Osteocyte (in vitro differentiated cells): ENCODE data around the gene HS6ST1. TPM values are rescaled to one million over a fixed set of nuclear protein-coding genes. Genes with fewer than 3 reads are reported as not detected.

Experiments used
- DNase-seq: peaks from one replicate; pipeline ENCODE4 v3.0.0; 2021; ENCODE audit warnings: mixed read lengths; ENCODE audit not compliant: unreplicated experiment; ENCODE audit errors: extremely low spot score
- H3K27ac Mint-ChIP-seq: one replicate; pipeline ENCODE4 v1.8.0; 2021; ENCODE audit warnings: mild to moderate bottlenecking, mixed read lengths; ENCODE audit not compliant: unreplicated experiment
- H3K27me3 Mint-ChIP-seq: one replicate; pipeline ENCODE4 v1.8.0; 2021; ENCODE audit warnings: mixed read lengths; ENCODE audit not compliant: unreplicated experiment
- H3K36me3 Mint-ChIP-seq: one replicate; pipeline ENCODE4 v1.8.0; 2021; ENCODE audit warnings: mixed read lengths; ENCODE audit not compliant: unreplicated experiment
- H3K4me1 Mint-ChIP-seq: one replicate; pipeline ENCODE4 v1.8.0; 2021; ENCODE audit warnings: mixed read lengths; ENCODE audit not compliant: unreplicated experiment
- H3K4me3 Mint-ChIP-seq: one replicate; pipeline ENCODE4 v1.8.0; 2021; ENCODE audit warnings: mild to moderate bottlenecking, moderate library complexity, mixed read lengths; ENCODE audit not compliant: unreplicated experiment
- H3K9me3 Mint-ChIP-seq: one replicate; pipeline ENCODE4 v1.8.0; 2021; ENCODE audit warnings: mixed read lengths; ENCODE audit not compliant: unreplicated experiment
- CTCF ChIP-seq: fragments of 200-600 bp; sonication (generic); IDR thresholded peaks from 2 replicates; pipeline ENCODE4 v1.5.0; 2021; ENCODE audit warnings: antibody characterized with exemption, mild to moderate bottlenecking, moderate library complexity
- total RNA-seq: library from RNA; stranded (reverse); gene quantifications from 2 replicates; pipeline ENCODE4 v1.2.1, GENCODE V29; 2021

HS6ST1 gene
- total RNA-seq, 1 donor from 2014 or later = 43.0 TPM

DNA sequence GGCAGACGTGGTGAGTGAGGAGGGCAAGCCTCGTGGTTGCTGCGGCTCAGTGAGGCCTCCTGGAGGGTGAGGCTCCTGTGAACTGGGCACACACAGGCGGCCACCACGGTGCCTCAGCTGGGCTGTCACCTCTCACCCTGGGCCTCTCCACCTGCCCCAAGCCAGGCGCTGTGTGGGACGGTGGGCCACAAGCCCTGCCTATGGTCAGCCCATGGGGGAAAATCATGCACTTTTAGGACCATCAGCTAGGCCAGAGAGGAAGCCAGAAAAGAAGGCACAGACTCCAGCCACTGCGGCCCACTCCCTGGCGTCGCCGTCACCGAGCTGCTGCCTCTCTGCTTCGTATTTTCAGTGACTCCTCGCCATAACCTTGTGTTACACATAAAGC lies 28.5 kb upstream of the HS6ST1 start:
- DNase-seq = no peak
- Mint-ChIP-seq H3K27me3 (no peaks in the 10 kb centered on the region), H3K4me1 (peaks cover 32% of the 10 kb centered on the region), H3K4me3 (no peak overlapping the region), H3K9me3 (peaks cover 13% of the 10 kb centered on the region), H3K27ac (peak overlapping the region; percentile 68), H3K36me3 (peaks cover 4% of the 10 kb centered on the region)
- no peak for TF ChIP-seq CTCF

- H3K4me3 Mint-ChIP-seq = no peak overlapping the region
- no peaks in the 10 kb centered on the region for H3K27me3 Mint-ChIP-seq
- peaks cover 10% of the 10 kb centered on the region for H3K9me3 Mint-ChIP-seq
- no peak for TF ChIP-seq CTCF
- peaks cover 4% of the 10 kb centered on the region for H3K36me3 Mint-ChIP-seq
- peak overlapping the region; percentile 38 for H3K27ac Mint-ChIP-seq
- peaks cover 32% of the 10 kb centered on the region for H3K4me1 Mint-ChIP-seq
- DNase-seq = no peak
These were observed 27.9 kb upstream of the HS6ST1 start for GRCh38 chr2:128346291-128347170.

GRCh38 chr2:128345436-128346165 lies 26.9 kb upstream of the HS6ST1 start:
- H3K4me1 Mint-ChIP-seq = peaks cover 32% of the 10 kb centered on the region
- TF ChIP-seq CTCF = no peak
- no peaks in the 10 kb centered on the region for H3K36me3 Mint-ChIP-seq
- H3K4me3 Mint-ChIP-seq = no peak overlapping the region
- no peak for DNase-seq
- H3K27ac Mint-ChIP-seq = no peak overlapping the region
- peaks cover 4% of the 10 kb centered on the region for H3K9me3 Mint-ChIP-seq
- H3K27me3 Mint-ChIP-seq = no peaks in the 10 kb centered on the region

- H3K27ac Mint-ChIP-seq = no peak overlapping the region
- H3K4me3 Mint-ChIP-seq = no peak overlapping the region
- no peaks in the 10 kb centered on the region for H3K36me3 Mint-ChIP-seq
- peaks cover 28% of the 10 kb centered on the region for H3K4me1 Mint-ChIP-seq
- TF ChIP-seq CTCF = no peak
- no peaks in the 10 kb centered on the region for H3K27me3 Mint-ChIP-seq
- peaks cover 4% of the 10 kb centered on the region for H3K9me3 Mint-ChIP-seq
- DNase-seq = no peak
These were observed 25.4 kb upstream of the HS6ST1 start for GRCh38 chr2:128344101-128344500.

DNA sequence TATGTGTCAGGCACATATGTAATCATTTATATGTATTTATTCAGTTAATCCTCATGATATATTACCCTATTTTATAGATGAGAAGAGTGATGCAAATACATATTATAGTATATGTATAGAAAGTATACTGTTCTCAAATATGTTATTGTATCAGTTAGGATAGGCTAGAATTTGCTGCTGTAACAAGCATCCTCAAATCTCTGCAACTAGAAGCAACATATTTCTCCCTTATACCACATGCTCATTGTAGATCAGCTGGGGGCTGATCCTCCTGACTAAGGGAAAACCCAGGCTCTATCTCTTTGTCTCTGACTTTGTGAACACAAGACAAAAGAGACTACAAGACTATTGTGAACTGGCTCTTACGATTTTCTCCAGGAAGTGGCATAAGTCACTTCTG lies 24.8 kb upstream of the HS6ST1 start:
- H3K36me3 Mint-ChIP-seq = no peaks in the 10 kb centered on the region
- no peak overlapping the region for H3K27ac Mint-ChIP-seq
- H3K9me3 Mint-ChIP-seq = peaks cover 4% of the 10 kb centered on the region
- H3K27me3 Mint-ChIP-seq = no peaks in the 10 kb centered on the region
- H3K4me1 Mint-ChIP-seq = peaks cover 22% of the 10 kb centered on the region
- TF ChIP-seq CTCF = no peak
- DNase-seq = no peak
- no peak overlapping the region for H3K4me3 Mint-ChIP-seq
